HG02938 (cell line): ENCODE measurements around the gene SNX24.

Source experiments
- ATAC-seq: cut with Tn5 transposase; IDR thresholded peaks from one replicate; pipeline ENCODE4 v1.9.1; 2021; ENCODE audit warnings: mild to moderate bottlenecking, moderate library complexity; ENCODE audit not compliant: unreplicated experiment

SNX24 gene

DNA sequence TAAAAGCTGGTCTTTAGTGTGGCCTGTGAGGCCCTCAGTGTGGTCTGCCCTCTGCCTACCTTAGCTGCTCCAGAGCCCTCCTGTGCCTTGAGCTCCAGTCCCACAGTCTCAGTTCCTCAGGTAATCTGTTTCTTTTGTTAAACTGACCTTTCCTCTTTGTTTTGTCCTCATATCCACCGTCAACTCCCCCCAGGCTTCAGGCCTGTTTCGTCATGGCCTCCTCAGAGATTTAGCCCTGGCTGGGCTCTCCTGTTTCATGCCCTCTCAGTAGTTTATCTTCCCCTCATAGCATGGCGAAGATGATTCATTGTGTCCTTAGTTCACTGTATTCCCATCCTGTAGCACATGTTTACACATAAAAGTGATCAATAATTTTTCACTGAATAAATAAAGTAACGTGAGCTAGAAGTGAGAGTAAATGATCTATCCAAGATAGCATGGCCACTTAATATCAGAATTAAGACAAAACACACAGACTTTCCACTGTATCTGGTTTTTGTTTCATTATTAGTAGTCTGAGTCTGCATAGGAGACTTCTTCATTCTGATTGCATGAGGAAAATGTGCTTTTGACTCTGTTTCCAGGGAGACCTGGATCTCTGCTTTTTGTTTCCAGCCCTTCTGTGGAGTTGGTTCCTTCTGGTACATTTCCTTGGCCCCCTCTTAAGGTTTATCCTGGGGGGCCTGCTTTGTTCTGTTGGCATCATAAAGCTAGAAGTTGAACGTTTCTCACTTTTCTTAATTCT is 70.5 kb downstream of the SNX24 start:
- peak; percentile 98 for ATAC-seq

DNA sequence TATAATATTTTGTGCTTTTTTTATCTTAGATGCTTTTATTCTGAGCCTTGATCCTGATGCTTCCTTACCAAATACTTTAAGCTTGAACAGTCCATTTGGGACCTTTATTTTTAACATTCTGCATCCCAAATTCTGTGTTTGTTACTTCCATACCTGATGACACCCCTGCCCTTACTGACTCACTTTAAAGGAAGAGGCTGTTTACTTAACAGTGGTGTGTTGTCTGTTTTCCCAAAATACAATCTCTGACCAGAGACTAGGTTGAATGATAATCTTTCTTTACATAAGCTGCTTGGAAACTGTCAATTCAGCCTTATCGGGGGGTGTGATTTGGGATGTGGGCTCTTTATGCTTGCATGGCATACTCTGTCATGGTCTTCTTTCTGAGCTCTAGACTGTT is 71.1 kb downstream of the SNX24 start:
- no peak for ATAC-seq

DNA sequence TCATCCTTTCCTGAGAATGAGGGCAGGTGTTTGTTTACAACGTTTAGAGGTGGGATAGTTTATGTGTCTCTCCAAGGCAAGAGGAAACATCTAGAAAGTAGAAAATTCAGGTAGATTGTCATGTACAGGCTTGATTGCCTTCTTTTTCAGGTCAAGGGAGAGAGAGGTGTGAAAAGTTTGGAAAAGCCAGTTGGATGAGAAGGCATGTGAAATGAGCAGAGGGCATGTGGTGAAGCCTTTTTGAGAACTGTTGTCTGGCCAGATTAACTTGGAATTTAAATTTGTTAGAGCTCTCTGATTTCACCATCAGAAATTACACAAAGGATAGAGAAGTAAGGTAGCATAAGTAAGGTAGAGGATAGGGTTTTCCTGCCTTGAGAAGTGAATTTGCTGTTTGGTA is 74.6 kb downstream of the SNX24 start:
- ATAC-seq: no peak

DNA sequence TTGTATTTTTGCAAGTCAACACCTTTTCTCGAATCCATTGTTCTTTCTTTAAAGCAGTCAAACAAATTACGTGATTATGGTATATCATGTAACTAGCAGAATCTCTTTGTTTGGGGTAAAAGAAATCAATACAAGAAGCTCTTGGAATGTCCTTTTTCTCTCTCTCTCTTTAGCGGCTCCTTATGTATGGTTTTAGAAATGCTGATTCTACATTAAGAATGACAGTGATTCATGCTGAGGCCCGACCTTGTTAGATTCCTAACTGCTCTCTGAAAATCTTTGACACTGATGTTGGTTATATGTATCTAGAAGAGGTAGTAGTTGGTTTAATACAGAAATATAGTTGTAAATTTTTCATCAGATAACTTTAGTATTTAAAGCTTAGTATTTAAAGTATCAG is 76.4 kb downstream of the SNX24 start:
- ATAC-seq: no peak

DNA sequence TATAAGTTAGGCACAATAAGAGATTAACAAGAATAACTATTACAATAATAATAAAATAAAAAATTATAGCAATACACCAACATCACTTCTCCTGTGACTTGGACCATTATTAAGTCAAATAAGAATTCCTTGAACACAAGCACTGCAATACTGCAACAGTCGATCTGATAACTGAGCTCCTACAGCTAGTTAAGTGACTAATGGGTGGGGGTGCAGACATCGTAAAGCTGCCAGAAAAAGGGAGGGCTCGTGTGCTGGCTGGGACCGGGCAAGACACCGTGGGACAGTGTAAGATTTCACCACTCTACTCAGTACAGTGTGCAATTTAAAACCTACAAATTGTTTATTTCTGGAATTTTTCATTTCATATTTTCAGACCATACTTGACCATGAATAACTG is 78.8 kb downstream of the SNX24 start:
- ATAC-seq: no peak

DNA sequence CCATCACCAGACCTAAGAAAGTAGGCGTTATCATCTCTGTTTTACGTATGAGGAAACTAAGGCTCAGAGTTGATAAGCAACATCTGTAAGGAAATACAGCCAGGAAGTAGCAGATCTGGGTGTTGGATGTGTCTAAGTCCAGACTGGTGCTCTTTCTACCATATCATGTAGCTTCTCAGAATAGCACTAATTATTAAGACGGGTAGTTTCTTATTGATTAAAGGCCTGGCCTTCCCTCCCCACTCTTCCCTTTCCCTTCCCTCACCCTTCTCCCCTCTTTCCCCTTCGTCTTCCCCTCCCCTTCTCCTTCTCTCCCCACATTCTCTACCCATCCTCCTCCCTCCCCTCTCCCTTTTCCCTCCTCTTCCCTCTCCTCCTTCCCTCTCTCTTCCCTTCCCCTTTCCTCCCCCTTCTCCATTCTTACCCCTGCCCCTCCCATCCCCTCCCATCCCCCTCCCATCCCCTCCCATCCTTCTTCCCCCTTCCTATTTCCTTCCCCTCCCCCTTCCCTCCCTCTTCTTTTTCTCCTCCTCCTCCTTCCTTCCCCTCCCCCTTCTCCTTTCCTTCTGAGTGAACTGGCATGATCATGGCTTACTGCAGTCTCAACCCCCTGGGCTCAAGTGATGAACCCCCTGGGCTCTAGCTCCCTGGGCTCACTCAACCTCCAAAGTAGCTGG is 79.4 kb downstream of the SNX24 start:
- ATAC-seq: no peak

DNA sequence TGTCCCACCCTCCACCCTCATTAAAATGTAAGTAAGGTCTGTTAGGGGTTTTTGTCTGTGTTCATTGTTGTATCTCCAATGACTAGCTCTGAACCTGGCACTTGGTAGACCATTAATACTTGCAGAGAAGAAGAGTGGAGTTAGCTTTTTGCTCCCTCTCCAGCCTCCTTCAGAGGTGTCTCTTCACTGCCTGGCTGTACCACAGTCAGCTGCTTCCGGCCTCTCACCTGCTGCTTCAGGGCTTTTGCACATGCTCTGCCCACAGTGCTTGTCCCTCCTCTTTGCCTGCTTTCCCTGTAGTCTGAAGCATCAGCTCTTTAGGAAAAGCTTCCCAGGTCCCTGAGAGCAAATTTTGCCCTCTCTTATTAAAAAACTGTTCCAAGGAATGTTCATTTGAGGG is 83.6 kb downstream of the SNX24 start:
- ATAC-seq: no peak

DNA sequence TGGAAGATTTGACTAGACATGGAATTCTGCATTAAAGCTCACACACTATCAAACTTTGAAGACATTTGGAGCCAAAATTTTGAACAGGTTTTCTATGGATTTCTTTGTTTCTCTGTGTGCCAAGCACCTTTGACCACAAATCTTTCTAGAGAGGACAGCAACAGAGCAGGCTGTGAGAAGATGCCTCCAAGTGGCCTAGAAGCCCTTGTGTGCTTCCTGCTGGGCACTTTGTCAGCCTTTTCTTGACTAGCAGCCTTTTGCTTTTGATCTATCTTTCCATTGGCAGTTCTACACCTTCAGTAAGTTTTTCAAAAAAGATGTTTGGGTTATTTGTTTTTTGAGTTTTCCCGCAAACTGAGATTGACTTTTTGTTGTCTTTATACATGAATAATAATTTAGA is 84.6 kb downstream of the SNX24 start:
- no peak for ATAC-seq

DNA sequence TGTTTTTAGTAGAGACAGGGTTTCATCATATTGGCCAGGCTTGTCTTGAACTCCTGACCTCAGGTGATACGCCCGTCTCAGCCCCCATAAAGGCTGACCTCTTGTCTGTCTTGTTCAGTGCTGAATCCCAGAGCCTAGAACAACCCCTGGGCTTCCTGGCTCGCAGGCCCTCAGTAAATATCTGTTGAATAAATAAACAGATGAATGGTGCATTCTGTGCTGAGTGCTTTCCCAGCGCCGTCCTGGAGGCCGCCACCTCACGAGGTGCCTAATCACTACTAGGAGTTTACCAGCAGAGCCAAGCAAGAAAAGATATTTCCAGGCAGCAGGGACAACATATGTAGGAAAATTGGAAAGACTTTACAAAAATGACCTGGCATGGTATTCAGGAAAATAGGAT is 88.5 kb downstream of the SNX24 start:
- ATAC-seq: no peak

DNA sequence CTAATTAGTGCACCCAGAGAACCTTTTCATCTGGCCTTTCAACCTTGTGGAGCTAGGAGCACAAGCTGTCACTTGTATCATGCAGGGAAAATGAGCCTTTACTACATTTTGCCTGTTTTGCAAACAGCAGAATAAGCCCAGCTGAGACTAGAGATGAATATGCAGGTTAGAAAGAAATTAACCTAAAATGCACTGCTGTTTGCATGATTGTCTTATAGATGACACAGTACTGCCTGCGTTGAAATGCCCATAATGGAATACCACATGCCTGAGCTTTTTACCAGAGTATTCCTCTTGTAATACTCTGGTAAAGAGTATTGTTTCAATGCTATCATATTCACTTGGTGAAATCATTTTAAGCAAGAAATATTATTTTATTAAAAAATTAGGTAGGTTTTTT is 90.7 kb downstream of the SNX24 start:
- ATAC-seq: no peak

DNA sequence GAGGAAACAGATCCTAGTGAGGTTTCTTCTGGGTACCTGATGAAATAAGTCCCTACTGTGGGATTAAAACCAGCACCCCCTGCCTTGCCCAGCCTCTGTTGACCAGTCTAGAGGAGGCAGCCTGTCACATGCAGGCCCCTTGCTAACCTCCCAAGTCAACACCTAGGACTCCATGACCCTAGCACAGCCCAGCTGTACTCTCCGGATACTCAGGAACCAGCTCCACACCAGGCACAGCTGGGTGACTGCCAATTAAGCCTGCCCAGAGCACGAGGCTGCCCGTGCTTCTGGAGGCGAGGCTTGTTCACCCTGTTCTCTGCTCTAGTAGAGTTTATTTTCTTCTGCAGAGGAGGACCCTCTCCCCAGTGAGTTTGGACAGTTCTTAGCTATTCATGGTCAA is 92.5 kb downstream of the SNX24 start:
- no peak for ATAC-seq

DNA sequence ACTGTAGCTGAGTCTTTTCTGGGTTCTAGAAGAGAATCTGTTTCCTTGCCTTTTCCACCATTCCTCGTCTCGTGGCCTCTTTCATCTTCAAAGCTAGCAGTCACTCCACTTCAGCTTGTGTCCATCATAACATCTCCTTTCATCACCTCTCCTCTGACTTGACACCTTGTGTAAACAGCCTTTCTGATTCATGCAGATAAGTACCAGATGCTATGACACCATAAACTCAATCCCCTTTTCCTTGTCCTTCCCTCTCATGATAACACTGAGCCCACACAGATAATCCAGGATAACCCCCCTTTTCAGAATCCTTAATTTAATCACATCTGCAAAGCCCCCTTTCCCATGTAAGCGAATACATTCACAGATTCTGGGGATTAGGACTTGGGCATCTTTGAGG is 95.5 kb downstream of the SNX24 start:
- no peak for ATAC-seq

DNA sequence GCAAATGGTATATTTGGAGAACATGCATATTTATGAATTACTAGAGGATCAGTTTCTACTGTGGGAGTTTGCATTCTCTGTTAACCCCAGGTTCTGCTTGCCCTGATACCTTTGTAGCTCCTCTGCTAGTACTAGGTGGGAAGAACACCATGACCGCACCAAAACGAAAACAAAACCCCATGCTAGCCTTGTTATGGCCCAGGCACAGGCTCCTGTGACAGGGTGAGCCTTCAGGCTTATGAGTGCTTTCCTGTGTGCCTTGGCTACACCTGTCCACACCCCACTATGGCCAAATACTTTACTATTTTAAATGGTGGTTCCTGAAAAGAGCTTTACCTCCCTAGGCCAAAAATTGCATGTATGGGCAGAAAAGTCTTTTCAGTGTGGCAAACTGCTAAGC is 96.3 kb downstream of the SNX24 start:
- no peak for ATAC-seq

DNA sequence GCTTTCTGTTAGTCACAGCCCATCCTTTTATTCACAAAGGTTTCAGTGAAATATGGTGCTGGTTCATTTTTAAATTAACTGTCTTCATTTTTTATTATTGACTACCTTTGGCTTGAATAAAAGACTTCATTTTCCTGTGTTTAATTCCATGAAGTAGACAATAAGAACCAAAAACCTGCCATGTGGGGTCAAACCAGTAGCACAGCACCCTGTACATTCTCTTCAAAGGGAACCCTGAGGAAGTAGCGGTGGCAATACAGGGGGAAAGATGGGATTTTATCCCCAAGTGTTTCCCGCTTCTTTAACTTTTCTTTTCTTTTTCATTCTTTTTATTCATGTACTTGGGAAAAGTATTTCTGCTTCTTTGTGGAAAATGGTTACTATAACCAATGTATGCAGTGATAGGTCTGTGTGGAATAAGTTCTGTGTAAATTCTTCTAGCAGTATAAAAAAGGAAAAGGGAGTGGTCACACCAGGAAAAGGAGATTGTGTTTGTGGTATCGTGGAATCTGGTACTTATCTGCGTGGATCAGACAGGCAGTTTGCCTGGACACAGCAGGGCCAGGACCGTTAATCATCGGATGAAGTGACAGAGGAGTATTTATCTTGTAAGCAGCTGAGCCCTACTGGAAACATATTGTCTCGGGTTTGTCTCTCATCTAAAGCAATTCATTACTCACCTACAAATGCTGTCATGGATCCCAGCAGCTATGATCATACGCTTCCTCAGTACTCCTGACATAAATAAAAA is 96.9 kb downstream of the SNX24 start:
- no peak for ATAC-seq

DNA sequence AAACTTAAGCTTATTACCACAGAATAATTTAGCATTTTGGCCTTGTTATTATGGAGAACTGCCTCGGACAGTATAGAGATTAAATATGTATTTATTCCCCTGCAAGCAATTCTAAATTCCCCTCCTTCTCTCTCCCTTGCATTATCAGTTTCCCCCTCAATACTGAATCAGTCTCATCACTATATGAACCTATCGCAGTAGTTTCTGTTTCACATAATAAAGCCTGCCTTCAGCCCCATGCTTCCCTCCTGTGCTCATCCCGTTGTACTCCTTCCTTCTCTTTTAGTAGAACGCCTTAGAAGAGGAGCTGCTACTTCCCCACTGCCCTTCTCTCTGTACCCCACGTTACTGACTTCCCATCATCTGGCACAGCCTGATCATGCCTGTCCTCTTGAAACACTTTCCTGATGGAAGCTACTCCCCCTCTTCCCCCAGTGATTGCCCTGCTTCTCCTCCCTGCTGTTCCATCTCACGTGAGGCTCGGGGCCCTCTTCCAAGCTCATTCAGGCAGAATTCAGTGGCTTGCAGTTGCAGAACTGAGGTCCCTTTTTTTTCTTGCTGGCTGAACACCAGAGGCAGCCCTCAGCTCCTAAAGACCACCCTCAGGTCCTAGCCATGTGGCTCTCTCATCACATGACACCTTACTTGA is 97.8 kb downstream of the SNX24 start:
- no peak for ATAC-seq

DNA sequence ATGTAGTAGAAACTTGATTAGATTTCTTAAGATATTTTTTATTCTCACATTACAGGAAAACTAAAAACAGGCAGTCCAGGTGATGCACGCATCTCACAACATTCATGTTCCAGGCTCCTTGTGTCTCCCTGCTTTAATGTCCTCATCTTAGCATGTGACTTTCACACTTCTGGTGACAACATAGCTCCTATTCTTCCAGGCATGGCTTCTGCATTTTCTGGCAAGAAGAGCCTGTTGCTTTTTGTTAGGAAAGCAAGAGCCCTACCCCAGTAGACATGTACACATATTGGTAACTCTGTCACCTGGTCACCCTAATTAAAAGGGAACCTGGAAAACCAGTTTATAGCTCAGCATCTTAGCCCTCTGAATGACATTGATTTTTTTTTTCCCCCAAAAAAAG is 98.6 kb downstream of the SNX24 start:
- no peak for ATAC-seq

DNA sequence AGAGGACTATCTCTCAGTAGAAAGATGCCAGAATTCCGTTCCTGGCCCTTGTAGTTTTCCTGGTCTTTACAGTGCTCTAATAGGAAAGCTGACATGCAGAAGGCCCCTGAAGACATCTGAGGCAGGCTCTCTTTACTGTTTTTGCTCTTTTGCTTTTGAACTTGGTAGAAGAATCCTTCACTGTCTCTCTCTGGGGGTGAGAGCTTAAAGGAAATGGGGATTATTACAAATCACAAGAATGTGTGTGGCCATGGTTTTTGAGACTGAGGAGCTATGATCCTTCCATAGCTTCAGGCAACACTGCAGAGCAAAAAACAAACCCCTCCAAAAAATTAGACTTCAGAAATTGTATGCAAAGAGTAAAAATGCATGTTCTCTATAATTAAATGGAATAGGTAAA is 102.0 kb downstream of the SNX24 start:
- ATAC-seq: no peak

DNA sequence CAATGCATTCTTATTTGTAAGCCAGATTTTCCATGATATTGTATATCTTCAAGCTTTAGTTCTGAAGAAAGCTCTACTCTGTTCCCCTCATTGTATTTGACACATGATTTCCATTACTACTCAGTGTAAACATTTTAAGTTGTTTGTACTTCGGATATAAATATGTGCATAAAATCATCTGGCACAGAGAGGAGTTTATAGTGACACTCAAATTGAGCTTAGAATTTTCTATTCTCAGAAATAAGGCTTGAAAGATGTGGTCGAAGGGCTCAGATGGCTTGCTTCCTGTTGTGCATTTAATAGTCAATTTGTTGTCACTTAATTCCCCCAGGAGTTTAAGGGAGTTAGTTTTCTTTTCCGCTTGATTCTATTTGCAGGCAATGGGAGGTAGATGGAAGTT is 102.4 kb downstream of the SNX24 start:
- ATAC-seq: no peak

DNA sequence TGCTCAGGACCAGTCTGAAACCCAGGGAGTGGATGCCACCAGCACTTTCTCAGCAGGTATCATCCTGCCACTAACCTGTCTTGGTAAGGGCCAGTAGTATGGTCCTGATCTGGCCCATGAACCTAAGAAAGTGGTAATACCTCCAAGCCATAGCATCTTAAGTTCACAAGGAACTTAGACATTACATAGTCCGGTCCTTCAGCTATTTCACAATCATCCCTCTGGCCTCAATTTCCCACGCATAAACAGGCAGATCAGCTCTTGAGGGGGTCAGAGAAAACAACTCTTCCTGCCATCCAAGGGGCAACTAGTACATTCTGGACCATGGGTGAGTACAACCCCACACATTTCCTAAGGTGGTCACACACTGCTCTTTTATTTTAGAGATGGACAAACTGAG is 102.9 kb downstream of the SNX24 start:
- no peak for ATAC-seq

DNA sequence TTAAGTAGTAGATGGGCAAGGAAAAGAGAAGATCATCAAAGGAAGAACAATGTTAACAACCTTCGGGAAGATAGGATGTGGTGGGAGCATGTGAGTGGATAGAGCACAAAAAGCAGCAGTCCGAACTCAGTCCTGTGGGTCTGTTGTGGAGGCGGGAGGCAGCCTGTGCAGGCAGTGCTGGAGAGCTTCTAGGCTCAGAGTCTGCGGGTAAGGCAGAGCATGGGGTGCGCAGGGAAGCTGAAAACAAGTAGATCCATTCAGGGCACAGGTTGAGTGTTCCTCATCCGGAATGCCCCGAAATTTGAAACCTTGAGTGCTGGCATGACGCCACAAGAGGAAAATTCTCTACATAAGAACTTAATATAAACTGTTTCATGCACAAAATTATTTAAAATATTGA is 106.2 kb downstream of the SNX24 start:
- ATAC-seq: no peak

DNA sequence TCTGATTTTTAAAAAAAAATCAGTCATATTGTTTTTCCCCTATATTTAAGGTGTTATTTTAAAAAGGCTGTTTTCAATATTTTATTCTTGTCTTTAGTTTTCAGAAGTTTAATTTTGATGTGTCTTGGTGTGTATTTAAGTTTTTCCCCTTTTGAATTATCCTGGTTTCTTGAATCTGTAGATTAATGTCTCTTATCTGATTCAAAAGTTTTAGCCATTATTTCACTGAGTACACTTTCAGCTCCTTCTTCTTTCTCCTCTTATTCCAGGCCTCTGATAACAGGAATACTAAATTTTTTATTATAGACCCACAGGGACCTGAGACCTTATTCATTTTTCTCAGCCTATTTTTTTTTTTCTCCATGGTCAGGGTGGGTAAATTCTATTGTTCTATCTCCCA is 109.3 kb downstream of the SNX24 start:
- ATAC-seq: no peak

DNA sequence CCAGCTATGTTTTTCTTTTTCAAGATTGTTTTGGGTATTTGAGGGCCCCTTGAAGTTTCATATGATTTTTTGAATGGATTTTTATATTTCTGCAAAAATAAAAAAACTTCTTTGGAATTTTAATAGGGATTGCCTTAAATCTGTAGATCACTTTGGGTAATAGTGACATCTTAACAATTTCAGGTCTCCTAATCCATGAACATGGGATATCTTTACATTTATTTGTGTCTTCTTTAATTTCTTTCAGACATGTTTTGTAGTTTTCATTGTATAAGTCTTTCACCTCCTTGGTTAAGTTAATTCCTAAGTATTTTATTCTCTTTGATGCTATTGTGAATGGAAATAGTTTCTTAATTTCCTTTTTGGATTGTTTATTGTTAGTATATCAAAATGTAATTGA is 112.0 kb downstream of the SNX24 start:
- no peak for ATAC-seq
